Immature natural killer cell (primary cell): ENCODE measurements around the gene ITGB3. TPM values are rescaled to one million over a fixed set of nuclear protein-coding genes. Genes with fewer than 3 reads are reported as not detected.

Experiments used
- DNase-seq, 3 donors: peaks; one replicate each; pipeline ENCODE4 v3.0.0; 2022; ENCODE audit warnings: mixed read lengths in 1 of 3
- H3K27ac Mint-ChIP-seq, 6 donors: one replicate each; pipeline ENCODE4 v1.8.0; 2020; ENCODE audit warnings: mixed read lengths in 6 of 6, mild to moderate bottlenecking in 5 of 6, inconsistent platforms in 4 of 6, moderate library complexity in 3 of 6
- H3K27me3 Mint-ChIP-seq, 3 donors: one replicate each; pipeline ENCODE4 v1.8.0; 2020 to 2021; ENCODE audit warnings: low read depth in 3 of 3, mild to moderate bottlenecking in 3 of 3, mixed read lengths in 3 of 3, moderate library complexity in 3 of 3, inconsistent platforms in 1 of 3
- H3K36me3 Mint-ChIP-seq, 3 donors: one replicate each; pipeline ENCODE4 v1.8.0; 2020; ENCODE audit warnings: mixed read lengths in 3 of 3, inconsistent platforms in 2 of 3, mild to moderate bottlenecking in 2 of 3
- H3K4me1 Mint-ChIP-seq, 2 donors: one replicate each; pipeline ENCODE4 v1.8.0; 2020; ENCODE audit warnings: inconsistent platforms in 2 of 2, mild to moderate bottlenecking in 2 of 2, mixed read lengths in 2 of 2, moderate library complexity in 1 of 2
- H3K4me3 Mint-ChIP-seq, 5 donors: one replicate each; pipeline ENCODE4 v1.8.0; 2020; ENCODE audit warnings: mild to moderate bottlenecking in 5 of 5, mixed read lengths in 5 of 5, inconsistent platforms in 3 of 5, moderate library complexity in 3 of 5
- H3K9me3 Mint-ChIP-seq, 6 donors: one replicate each; pipeline ENCODE4 v1.8.0; 2020; ENCODE audit warnings: mild to moderate bottlenecking in 6 of 6, mixed read lengths in 6 of 6, inconsistent platforms in 4 of 6, moderate library complexity in 3 of 6
- polyA plus RNA-seq, 3 donors: library from polyadenylated mRNA; unstranded; fragments of 300-500 nt; fragmentation: Illumina TruSeq; gene quantifications; one replicate each; pipeline ENCODE4 v1.2.3, GENCODE V29; 2021

Gene ITGB3
- polyA plus RNA-seq, 3 donors from 2014 or later = 1.1 to 11.0 TPM; not detected in 1

DNA sequence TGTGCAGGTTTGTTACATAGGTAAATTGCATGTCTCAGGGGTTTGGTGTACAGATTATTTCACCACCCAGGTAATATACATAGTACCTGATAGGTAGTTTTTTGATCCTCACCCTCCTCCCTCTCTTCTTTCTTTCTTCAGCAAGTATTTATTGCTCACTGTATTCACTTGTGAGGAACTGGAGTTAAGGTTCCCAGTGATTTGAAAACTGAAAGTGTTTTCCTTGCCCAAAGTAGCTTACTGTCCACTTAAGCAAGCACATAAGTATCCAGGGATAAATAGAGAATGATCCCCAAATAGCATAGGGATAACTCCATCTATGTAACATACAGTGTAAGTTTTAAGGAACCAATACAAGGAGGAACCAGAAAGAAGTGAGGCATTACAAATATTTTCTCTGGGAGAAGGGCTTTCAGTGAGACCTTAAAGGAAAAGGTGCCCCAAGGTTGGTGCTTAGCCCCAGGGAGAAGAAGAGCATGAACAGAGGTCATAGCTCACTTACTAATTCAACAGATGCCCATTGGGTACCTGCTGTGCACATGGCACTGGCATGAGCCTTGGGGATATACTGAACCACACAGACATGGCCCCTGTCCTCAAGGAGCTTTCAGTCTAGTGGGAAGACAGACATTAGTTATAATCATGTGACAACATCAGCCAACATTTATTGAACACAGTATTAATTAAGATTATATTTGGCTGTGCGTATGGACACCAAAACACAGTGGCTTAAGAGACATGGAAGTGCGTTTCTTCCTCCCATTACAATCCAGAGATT, 27.5 kb upstream of the ITGB3 start:
- H3K4me1 Mint-ChIP-seq = peaks cover 12 to 18% of the 10 kb centered on the region in 2 donors
- H3K9me3 Mint-ChIP-seq = no peaks in the 10 kb centered on the region
- H3K27me3 Mint-ChIP-seq = peaks cover 2 to 9% (median 4%) of the 10 kb centered on the region in 3 donors
- no peak overlapping the region for H3K4me3 Mint-ChIP-seq
- DNase-seq = no peak
- H3K36me3 Mint-ChIP-seq = no peaks in the 10 kb centered on the region
- H3K27ac Mint-ChIP-seq = no peak overlapping the region

DNA sequence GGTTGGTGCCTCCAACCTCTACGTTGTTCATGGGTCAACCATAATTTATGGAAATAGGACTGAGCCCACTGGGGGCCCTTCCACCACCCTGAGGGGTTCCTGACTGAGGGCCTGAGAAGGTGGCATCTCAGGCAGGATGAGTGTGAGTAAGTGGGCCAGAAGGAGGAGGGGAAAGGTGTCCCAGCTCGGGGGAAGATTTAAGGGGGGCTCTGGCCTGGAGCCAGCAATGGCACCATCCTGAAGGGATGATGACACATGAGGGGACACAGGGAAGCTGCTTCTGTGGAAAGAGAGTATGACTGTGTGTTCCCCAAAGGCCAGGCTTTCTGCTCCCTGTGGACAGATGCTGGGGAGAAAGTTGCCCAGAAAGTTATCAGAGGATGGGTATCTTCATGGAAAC, 25.8 kb upstream of the ITGB3 start:
- Mint-ChIP-seq H3K36me3 (no peaks in the 10 kb centered on the region), H3K27ac (no peak overlapping the region), H3K9me3 (no peaks in the 10 kb centered on the region), H3K27me3 (peaks cover 0 to 10% (median 4%) of the 10 kb centered on the region in 3 donors), H3K4me3 (no peak overlapping the region), H3K4me1 (peaks cover 7 to 10% of the 10 kb centered on the region in 2 donors)
- no peak for DNase-seq

DNA sequence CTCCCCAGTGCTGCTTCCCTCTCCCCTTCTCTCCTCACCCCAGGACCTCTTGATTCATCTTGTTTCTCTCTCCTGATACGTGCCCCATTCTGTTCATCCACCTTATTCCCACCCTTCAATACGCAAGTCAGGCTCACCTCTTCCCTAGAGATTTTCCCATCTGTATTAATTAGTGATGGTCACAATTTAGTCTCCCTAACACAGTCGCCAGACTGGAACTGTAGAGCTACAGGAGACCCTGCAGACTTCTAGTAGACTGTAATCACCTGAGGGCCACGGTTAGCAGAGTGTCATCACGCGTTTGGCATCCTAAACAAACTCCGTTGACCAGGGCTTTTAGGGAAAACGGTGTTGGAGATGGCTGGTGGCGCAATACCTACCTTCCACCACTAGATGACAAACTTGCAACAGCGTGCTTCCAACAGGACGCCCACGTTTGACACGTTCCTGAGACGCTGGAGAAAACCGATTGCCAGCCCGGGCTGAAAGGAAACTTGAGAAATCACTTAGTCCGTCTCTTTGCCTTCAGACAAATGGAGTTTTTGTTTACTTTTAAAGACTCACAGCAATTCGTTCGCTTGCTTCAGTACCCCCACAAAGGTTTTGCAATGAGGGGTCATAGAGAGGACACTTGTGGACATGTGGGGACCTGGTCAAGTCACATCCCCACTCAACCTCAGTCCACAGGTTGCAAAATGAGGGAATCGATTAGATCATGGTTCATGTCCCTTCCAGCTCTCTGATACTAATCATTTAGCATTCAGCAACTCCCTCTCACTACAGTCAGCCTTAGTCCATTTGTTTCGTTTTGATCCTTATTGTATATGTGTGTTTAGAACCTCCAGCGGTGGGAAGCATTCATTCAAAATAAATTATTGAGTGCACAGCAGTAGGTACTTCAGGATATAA, 23.8 kb upstream of the ITGB3 start:
- H3K4me1 Mint-ChIP-seq = peaks cover 7 to 10% of the 10 kb centered on the region in 2 donors

DNA sequence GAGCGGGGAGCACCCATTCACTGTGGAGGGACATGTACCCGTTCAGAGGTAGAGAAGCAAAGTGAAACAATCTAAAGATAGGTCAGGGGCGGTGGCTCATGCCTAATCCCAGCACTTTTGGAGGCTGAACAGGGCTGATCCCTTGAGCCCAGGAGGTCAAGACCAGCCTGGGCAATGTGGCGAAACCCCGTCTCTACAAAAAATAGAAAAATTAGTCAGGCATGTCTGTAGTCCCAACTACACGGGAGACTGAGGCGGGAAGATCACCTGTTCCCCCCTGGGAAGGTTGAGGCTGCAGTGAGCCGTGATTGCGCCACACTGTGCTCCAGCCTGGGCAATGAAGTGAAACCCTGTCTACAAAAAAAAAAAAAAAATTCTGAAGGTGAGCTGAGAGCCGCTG, 22.8 kb upstream of the ITGB3 start:
- H3K36me3 Mint-ChIP-seq = no peaks in the 10 kb centered on the region
- H3K4me1 Mint-ChIP-seq = peaks cover 7 to 10% of the 10 kb centered on the region in 2 donors
- no peak overlapping the region for H3K27ac Mint-ChIP-seq
- no peaks in the 10 kb centered on the region for H3K9me3 Mint-ChIP-seq
- no peak overlapping the region for H3K4me3 Mint-ChIP-seq
- DNase-seq = no peak
- peaks cover 0 to 9% (median 4%) of the 10 kb centered on the region in 3 donors for H3K27me3 Mint-ChIP-seq

More for the DNA sequence above, 23.8 kb upstream of the ITGB3 start:
- peak overlapping the region; percentile 31 to 68 (median 51) for H3K4me3 Mint-ChIP-seq
- H3K27ac Mint-ChIP-seq = peak overlapping the region in 1 of 6 donors; percentile 17
- H3K36me3 Mint-ChIP-seq = no peaks in the 10 kb centered on the region
- H3K9me3 Mint-ChIP-seq = no peaks in the 10 kb centered on the region
- peak; percentile 51 to 63 (median 59) for DNase-seq
- H3K27me3 Mint-ChIP-seq = peaks cover 0 to 7% (median 4%) of the 10 kb centered on the region in 3 donors

DNA sequence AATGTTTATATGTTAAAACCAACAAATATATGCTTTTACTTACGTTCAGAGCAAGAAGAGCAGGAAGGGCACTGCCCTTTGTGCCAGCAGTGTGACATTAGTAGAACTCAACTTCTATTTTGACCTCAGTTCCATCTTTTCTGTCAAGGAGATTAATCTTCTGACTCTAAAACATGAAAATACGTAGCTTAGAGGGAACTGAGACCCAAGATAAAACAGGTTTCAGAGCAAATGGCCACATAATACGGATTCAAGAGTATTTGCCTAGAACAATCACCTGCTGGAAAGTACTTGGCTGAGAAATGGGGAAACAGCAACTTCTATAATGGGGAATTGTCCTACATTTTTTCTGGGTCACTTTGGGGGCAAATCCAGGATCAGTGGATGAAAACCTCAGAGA, 22.3 kb upstream of the ITGB3 start:
- DNase-seq = no peak
- H3K9me3 Mint-ChIP-seq = no peaks in the 10 kb centered on the region
- peaks cover under 1 to 9% (median 4%) of the 10 kb centered on the region in 3 donors for H3K27me3 Mint-ChIP-seq
- peaks cover 7 to 10% of the 10 kb centered on the region in 2 donors for H3K4me1 Mint-ChIP-seq
- H3K36me3 Mint-ChIP-seq = no peaks in the 10 kb centered on the region
- no peak overlapping the region for H3K4me3 Mint-ChIP-seq
- no peak overlapping the region for H3K27ac Mint-ChIP-seq

DNA sequence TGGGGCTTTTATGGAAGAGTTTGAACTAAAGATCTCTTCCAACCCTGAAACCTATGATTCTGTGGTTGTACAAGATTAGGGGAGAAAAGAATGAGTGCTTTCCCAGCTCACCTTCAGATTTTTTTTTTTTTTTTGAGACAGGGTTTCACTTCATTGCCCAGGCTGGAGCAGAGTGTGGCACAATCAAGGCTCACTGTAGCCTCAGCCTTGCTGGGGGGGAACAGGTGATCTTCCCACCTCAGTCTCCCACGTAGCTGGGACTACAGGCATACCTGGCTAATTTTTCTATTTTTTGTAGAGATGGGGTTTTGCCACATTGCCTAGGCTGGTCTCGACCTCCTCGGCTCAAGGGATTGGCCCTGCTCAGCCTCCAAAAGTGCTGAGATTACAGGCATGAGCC, 21.8 kb upstream of the ITGB3 start:
- H3K27me3 Mint-ChIP-seq = peaks cover 2 to 9% (median 4%) of the 10 kb centered on the region in 3 donors
- H3K4me3 Mint-ChIP-seq = no peak overlapping the region
- H3K27ac Mint-ChIP-seq = no peak overlapping the region
- no peaks in the 10 kb centered on the region for H3K36me3 Mint-ChIP-seq
- no peak for DNase-seq
- H3K4me1 Mint-ChIP-seq = peaks cover 7 to 10% of the 10 kb centered on the region in 2 donors
- H3K9me3 Mint-ChIP-seq = no peaks in the 10 kb centered on the region

DNA sequence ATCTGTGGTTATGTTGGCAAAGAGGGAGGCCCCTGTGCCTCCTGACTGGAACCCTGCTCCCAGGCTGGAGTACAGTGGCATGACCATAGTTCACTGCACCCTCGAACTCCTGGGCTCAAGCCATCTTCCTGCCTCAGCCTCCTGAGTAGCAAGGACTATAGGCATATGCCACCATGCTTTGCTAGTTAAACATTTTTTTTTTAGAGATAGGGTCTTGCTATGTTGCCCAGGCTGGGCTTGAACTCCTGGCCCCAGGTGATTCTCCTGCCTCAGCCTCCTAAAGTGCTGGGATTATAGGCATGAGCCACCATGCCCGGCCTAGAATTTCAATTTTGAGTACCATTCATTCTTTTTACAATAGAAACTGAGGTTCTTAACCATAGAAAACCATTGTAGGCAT, 21.2 kb upstream of the ITGB3 start:
- peaks cover 7 to 10% of the 10 kb centered on the region in 2 donors for H3K4me1 Mint-ChIP-seq
- no peaks in the 10 kb centered on the region for H3K9me3 Mint-ChIP-seq
- H3K27ac Mint-ChIP-seq = no peak overlapping the region
- H3K4me3 Mint-ChIP-seq = no peak overlapping the region
- H3K27me3 Mint-ChIP-seq = peaks cover 2 to 9% (median 4%) of the 10 kb centered on the region in 3 donors
- no peaks in the 10 kb centered on the region for H3K36me3 Mint-ChIP-seq
- DNase-seq = no peak

DNA sequence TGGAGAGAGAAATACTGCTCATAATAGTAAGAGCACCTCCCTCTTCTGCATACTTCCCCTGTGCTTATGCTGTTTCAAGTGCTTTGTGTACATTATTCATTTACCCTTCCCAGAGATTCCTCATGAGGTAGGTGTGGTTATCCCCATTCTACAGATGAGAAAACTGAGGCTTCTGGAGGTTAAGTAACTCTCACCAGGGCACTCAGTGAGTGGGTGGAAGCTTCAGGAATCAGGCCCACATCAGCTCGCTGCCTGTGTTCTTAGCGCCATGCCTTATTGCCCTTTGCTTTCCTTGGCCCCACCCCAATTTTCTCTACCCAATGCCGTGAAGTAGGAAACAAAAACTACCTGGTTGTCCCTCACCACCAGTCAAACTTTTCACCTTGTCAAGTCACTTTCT, 18.1 kb upstream of the ITGB3 start:
- no peaks in the 10 kb centered on the region for H3K36me3 Mint-ChIP-seq
- no peaks in the 10 kb centered on the region for H3K9me3 Mint-ChIP-seq
- DNase-seq = no peak
- H3K4me1 Mint-ChIP-seq = peaks cover 12 to 14% of the 10 kb centered on the region in 2 donors
- no peak overlapping the region for H3K4me3 Mint-ChIP-seq
- peaks cover 0 to 3% (median 2%) of the 10 kb centered on the region in 3 donors for H3K27me3 Mint-ChIP-seq
- H3K27ac Mint-ChIP-seq = no peak overlapping the region

DNA sequence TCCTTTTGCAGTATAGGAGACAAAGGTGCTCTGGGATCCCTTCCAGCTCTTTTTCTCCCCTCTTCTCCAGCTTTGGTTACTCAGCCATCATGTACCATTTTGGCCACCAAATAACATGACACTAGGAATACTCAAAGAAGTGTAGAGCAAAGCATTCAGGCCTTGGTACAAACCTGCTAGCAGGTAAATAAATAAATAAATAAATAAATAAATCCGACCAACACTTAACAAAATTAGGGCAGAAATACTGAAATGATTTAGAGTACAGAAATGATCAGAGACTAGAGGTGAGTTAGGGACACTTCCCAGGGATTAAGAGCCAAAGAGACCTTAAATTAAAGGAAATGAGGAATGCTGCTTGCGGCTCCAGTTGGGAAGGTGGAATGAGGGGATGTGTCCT, 17.7 kb upstream of the ITGB3 start:
- Mint-ChIP-seq H3K4me3 (no peak overlapping the region), H3K27me3 (peaks cover 0 to 3% (median 2%) of the 10 kb centered on the region in 3 donors), H3K36me3 (no peaks in the 10 kb centered on the region), H3K9me3 (no peaks in the 10 kb centered on the region), H3K27ac (no peak overlapping the region), H3K4me1 (peaks cover 14 to 17% of the 10 kb centered on the region in 2 donors)
- DNase-seq = no peak

DNA sequence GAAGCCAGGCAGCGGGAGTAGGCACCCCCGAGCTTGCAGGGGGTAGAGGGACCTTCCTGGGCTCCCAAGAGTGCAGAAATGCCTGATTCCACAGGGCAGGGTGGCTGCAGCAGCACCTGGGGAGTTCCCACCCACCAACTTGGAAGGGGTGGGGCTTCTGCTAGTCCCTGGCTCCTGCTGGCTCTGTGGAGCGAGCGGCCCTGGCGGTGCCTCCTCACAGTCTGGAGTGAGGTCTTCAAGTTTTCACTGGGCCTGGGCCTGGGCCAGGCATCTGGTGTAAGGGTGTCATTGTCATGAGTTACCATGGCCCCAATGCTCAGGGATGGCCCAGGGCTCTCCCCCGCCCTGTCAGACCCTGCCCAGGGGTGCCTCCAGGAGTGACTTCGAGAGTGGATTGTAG, 15.8 kb upstream of the ITGB3 start:
- H3K36me3 Mint-ChIP-seq = no peaks in the 10 kb centered on the region
- no peaks in the 10 kb centered on the region for H3K9me3 Mint-ChIP-seq
- H3K27ac Mint-ChIP-seq = no peak overlapping the region
- no peak overlapping the region for H3K4me3 Mint-ChIP-seq
- H3K27me3 Mint-ChIP-seq = peaks cover 0 to 2% (median 1%) of the 10 kb centered on the region in 3 donors
- DNase-seq = no peak
- H3K4me1 Mint-ChIP-seq = peaks cover 14 to 17% of the 10 kb centered on the region in 2 donors

DNA sequence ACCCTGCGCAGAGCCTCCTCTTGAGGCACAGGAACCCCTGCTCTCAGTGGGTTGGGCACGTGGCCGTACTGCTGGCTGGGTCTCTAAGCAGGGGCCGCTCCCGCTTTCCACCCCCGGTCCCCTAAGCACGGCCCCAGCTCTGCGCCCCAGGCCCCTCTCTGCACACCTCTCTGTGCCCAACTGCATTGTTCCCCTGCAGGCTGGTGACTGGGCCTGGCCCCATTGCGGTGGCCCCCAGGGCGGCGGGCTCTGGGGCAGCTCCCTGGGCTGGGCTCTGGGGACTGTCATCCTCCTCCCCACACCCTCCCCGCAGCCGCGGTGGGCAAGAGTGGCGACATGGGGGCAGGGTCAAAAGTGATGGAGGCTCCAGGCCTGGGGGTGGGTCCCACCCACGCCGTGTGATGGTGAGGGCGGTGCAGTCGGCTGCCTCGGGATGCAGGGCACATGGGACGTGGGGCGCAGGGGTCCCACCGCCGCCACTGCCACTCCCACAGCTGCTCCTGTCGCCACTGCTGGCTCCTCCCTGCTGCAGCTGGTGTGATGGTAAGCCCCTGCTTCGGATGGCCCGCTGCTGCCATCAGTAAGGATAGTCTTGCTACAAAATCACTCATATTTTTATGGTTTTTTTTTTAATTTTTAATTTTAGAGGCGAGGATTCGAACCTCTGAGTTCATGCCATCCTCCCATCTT, 15.2 kb upstream of the ITGB3 start:
- no peak overlapping the region for H3K27ac Mint-ChIP-seq
- H3K36me3 Mint-ChIP-seq = no peaks in the 10 kb centered on the region
- peaks cover 0 to 2% (median 1%) of the 10 kb centered on the region in 3 donors for H3K27me3 Mint-ChIP-seq
- no peak for DNase-seq
- H3K9me3 Mint-ChIP-seq = no peaks in the 10 kb centered on the region
- peaks cover 14 to 17% of the 10 kb centered on the region in 2 donors for H3K4me1 Mint-ChIP-seq
- H3K4me3 Mint-ChIP-seq = no peak overlapping the region

DNA sequence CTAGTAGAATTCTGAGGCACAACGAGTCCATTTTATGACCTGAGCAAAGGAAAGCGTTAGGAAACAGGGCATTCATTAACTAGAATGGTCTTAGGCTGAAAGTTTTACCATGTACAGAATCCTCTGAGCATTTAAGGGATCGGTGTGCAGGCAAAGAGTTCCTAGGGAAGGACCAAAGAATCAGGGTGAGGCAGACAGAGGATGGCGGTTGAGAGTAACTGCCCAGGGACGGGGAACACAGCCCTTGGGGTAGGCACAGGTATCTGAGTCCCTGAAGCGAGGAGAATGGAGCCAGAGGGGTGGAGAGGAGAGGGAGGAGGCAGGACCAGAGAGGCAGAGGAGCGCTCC, 14.0 kb upstream of the ITGB3 start:
- no peaks in the 10 kb centered on the region for H3K36me3 Mint-ChIP-seq

DNA sequence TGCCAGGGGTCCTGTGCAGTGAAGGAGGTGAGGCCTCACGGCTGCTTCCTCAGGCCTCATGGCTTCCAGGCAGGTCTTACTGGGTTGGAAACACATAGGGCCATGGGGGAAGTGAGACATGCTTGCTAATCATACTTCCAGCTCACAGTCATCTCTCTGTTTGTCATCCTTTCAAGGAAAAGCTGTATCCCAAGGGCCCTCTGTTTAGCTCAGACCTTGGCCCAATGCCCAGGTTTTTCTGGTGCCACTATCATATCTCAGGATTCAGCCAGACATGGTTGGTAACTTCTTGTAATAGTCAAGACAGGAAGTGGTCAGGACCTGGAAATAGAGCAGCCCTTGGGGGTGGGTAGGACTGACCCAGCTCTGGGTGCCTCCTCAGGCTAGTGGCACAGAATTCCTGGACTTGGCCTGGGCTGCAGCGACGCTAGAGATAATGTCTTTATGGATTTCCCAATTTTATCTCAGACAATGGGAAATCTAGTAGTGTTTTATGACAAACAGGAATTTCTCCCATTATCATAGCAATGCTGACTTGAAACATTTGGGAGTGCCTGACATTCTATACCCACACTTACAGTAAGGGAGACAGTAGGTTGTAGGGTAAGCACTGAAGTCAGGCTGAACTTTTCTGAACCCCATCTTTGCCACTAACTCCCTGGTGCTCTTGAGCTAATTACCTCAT, 13.5 kb upstream of the ITGB3 start:
- H3K4me3 Mint-ChIP-seq = no peak overlapping the region
- H3K36me3 Mint-ChIP-seq = no peaks in the 10 kb centered on the region
- DNase-seq = no peak
- peak overlapping the region in 2 of 6 donors; percentile 7 to 41 for H3K27ac Mint-ChIP-seq
- H3K4me1 Mint-ChIP-seq = peaks cover 14 to 17% of the 10 kb centered on the region in 2 donors
- no peaks in the 10 kb centered on the region for H3K9me3 Mint-ChIP-seq
- H3K27me3 Mint-ChIP-seq = peaks cover 1 to 5% (median 3%) of the 10 kb centered on the region in 3 donors

More for the DNA sequence above, 14.0 kb upstream of the ITGB3 start:
- no peak for DNase-seq
- peak overlapping the region in 1 of 6 donors; percentile 28 for H3K27ac Mint-ChIP-seq
- no peak overlapping the region for H3K4me3 Mint-ChIP-seq
- peaks cover 14 to 17% of the 10 kb centered on the region in 2 donors for H3K4me1 Mint-ChIP-seq
- H3K27me3 Mint-ChIP-seq = peaks cover 1 to 4% (median 3%) of the 10 kb centered on the region in 3 donors
- no peaks in the 10 kb centered on the region for H3K9me3 Mint-ChIP-seq
